ENCODE data around the gene KLHDC8A.

Gene KLHDC8A

GRCh38 chr1:205380882-205381281, 24.2 kb upstream of the KLHDC8A start:
- H3K9me3 ChIP-seq (ENCODE audit: severe bottlenecking): no peaks in the 10 kb centered on the region
- no peak for DNase-seq
- no peaks in the 10 kb centered on the region for H3K36me3 ChIP-seq
- no peak overlapping the region for H3K27ac ChIP-seq
- H3K27me3 ChIP-seq (ENCODE audit: insufficient read depth, low read depth, severe bottlenecking): no peaks in the 10 kb centered on the region
- no peak overlapping the region for H3K4me3 ChIP-seq (ENCODE audit: low read depth, low read length)
- no peak for TF ChIP-seq CTCF (IDR thresholded peaks at IDR 0.05; ENCODE audit: low read depth, low read length)

GRCh38 chr1:205379056-205379455, 22.3 kb upstream of the KLHDC8A start:
- TF ChIP-seq CTCF (IDR thresholded peaks at IDR 0.05; ENCODE audit: low read depth, low read length): no peak
- no peaks in the 10 kb centered on the region for H3K36me3 ChIP-seq
- no peak for DNase-seq
- no peaks in the 10 kb centered on the region for H3K9me3 ChIP-seq (ENCODE audit: severe bottlenecking)
- no peaks in the 10 kb centered on the region for H3K27me3 ChIP-seq (ENCODE audit: insufficient read depth, low read depth, severe bottlenecking)
- H3K27ac ChIP-seq: no peak overlapping the region
- no peak overlapping the region for H3K4me3 ChIP-seq (ENCODE audit: low read depth, low read length)

GRCh38 chr1:205377355-205377754, 20.6 kb upstream of the KLHDC8A start:
- no peaks in the 10 kb centered on the region for H3K9me3 ChIP-seq (ENCODE audit: severe bottlenecking)
- no peak for TF ChIP-seq CTCF (IDR thresholded peaks at IDR 0.05; ENCODE audit: low read depth, low read length)
- no peak overlapping the region for H3K27ac ChIP-seq
- H3K36me3 ChIP-seq: no peaks in the 10 kb centered on the region
- peak; percentile 4 for DNase-seq
- no peaks in the 10 kb centered on the region for H3K27me3 ChIP-seq (ENCODE audit: insufficient read depth, low read depth, severe bottlenecking)
- no peak overlapping the region for H3K4me3 ChIP-seq (ENCODE audit: low read depth, low read length)

GRCh38 chr1:205376739-205377138, 20.0 kb upstream of the KLHDC8A start:
- no peaks in the 10 kb centered on the region for H3K9me3 ChIP-seq (ENCODE audit: severe bottlenecking)
- TF ChIP-seq CTCF (IDR thresholded peaks at IDR 0.05; ENCODE audit: low read depth, low read length): no peak

GRCh38 chr1:205375835-205376545, 19.3 kb upstream of the KLHDC8A start:
- Histone ChIP-seq H3K27me3 (ENCODE audit: insufficient read depth, low read depth, severe bottlenecking) (no peaks in the 10 kb centered on the region), H3K36me3 (no peaks in the 10 kb centered on the region), H3K27ac (no peak overlapping the region), H3K4me3 (ENCODE audit: low read depth, low read length) (no peak overlapping the region), H3K9me3 (ENCODE audit: severe bottlenecking) (no peaks in the 10 kb centered on the region)
- peak; percentile 32; the same call in 1 of the 2 replicates for TF ChIP-seq CTCF (IDR thresholded peaks at IDR 0.05; ENCODE audit: low read depth, low read length)
- DNase-seq: peak; percentile 73

More at GRCh38 chr1:205376739-205377138, 20.0 kb upstream of the KLHDC8A start:
- H3K4me3 ChIP-seq (ENCODE audit: low read depth, low read length): no peak overlapping the region
- H3K27ac ChIP-seq: no peak overlapping the region
- no peaks in the 10 kb centered on the region for H3K36me3 ChIP-seq
- no peaks in the 10 kb centered on the region for H3K27me3 ChIP-seq (ENCODE audit: insufficient read depth, low read depth, severe bottlenecking)
- DNase-seq: peak; percentile 6

Data from WERI-Rb-1 (cell line).